GM18526 (cell line): ENCODE results near the gene CDK17.

Experiments used
- POLR2A ChIP-seq: IDR thresholded peaks from 3 replicates; pipeline ENCODE4 v1.6.1; 2011; ENCODE audit not compliant: insufficient read length; ENCODE audit errors: extremely low read depth

The CDK17 gene

DNA sequence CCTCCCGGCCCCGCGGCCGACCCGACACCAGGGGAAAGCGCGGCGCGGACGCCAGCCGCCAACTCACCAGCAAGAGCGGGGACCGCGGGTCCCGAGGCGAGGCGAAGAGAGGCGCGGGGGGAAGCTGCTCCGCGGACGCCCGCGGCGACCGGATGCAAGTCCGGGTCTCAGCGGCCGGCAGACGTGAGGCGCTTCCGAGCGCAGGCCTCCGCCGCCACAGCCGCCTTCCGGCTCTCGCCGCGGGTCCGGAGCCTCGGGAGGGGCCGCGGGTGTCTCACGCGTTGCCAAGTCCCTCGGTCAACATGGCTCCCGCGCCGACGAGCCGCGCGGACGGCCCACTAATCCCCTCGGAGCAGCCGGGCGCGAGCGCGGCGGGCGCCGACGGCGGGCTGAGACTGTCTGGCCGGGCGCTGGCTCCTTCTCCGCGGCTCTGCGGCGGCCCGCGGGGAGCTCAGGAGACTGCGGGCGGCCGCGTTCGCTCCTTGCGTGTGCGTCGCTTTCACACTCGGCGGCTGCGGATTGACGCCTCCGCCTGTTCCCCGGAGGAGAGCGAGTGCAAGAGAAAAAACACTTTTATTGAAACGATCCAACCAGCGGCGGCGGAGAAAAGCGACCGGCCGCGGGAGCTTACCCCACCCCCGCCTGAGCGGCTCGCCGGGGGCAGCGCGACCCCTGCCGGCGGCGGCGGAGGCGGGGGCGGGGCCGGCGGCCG lies at the start of gene CDK17:
Gene CDK17 (minus strand): TSS at position 521 of the 712 bp plus-strand sequence. CDS start 65,603 bp downstream, outside the sequence.
- TF ChIP-seq POLR2A: peak; percentile 69

GRCh38 chr12:96448300-96448699 lies 48.1 kb upstream of the CDK17 start:
- no peak for TF ChIP-seq POLR2A

DNA sequence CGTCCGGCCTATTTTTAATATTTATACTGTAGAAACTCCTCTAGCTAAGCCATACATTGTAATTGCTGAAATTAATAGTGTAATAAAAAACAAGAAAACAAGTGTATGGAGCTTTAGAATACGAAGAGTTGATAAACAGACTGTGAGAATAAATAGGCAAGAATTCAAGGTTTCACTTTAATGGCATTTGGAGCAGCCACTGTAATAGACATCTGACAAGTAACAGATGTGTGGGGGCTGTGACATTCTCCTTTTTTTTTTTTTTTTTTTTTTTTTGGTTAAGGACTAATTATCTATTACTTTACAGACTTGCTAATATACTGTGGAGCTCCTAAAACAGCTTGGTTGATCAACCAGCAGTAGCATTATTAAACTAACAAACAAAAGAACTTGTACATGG lies 47.0 kb upstream of the CDK17 start:
- no peak for TF ChIP-seq POLR2A

GRCh38 chr12:96445691-96446583 lies 45.7 kb upstream of the CDK17 start:
- TF ChIP-seq POLR2A: no peak

GRCh38 chr12:96444399-96444798 lies 44.2 kb upstream of the CDK17 start:
- no peak for TF ChIP-seq POLR2A

DNA sequence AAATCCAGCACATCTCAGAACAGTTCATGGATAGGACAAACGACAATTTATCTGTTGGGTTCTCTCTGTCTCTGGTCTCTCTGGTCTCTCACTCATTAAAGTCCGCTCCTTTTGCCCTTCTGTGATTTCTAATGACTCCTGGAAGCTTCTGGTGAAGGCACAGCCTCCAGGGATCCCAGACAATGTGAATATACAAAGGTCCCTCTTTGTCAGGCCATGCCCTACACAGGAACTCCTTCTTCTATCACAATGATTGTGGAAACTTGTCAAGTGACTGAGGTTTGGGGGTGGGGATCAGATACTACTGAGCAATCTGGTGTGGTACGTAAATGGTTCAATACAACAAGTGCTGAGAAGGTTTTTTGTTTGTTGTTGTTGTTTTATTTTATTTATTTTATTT lies 42.7 kb upstream of the CDK17 start:
- no peak for TF ChIP-seq POLR2A

GRCh38 chr12:96441816-96442215 lies 41.6 kb upstream of the CDK17 start:
- TF ChIP-seq POLR2A: no peak

DNA sequence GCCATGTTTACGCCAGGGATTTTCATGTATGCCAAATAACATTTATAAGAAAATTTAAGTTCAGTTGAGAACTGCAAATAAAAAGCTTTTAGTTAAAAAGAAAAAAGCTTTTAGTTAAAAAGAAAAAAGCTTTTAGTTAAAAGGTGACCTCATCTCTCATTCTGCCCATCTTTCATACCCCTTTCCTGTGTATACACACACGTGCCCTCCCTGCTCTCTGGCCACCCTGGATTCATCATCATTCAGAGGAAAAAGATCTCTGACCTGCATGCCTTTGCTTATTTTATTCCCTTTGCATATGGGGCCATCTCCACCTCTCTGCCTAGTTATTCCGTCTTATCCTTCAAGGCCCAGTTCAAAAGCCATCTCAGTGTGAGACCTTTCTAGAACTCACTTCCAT lies 38.1 kb upstream of the CDK17 start:
- no peak for TF ChIP-seq POLR2A

GRCh38 chr12:96437171-96437445 lies 36.9 kb upstream of the CDK17 start:
- no peak for TF ChIP-seq POLR2A

DNA sequence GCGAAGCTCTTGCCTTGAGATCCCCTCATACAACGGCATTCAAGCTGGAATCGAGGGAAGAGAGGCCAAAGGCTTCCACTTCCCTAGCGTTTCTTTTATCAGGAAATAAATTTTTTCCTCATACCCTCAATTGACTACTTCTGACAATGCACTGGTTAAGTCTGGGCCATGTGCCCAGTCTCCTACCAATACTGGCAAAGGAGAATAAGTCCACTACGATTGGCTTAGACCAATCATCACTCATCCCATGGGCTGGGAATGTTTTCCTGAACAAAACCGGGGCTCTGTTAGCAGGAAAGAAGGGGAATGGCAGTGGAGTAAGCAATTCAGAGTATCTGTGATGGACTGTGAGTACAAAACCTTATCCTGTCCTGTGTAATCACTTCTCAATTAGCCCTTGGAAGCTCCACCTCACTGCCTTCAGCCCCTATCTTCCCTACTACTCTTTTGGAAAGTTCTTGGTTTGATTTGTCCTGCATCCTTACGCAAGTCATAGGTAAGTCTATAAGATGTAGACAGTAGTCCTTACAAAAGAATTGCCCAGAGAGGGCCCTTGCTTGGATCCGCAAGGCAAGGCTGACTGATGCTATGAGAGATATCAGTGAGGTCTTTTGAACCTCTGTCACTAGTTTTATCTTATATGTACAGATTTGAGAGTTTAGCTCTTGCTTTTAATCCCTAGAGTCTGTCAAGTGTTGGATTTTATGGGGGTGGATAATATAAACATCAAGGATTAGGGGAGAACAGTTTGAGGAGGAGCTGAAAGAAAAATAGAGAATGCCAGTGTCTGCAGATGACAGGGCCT lies 36.3 kb upstream of the CDK17 start:
- no peak for TF ChIP-seq POLR2A

DNA sequence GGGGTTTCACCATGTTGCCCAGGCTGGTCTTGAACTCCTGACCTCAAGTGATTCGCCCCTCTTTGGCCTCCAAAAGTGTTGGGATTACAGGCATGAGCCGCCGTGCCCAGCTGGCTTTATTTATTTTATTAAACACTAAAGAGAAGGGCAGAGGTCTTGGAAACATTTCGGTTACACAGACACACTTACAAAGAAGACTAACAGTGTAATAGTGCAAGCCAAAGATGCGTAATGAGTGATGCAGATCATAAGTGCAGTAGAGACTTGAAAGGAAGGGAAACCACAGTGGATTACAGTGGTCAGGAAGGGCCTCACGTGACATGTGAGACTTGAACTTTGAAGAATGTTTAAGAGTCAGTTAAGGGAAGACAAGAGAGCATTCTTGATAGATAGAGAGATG lies 33.9 kb upstream of the CDK17 start:
- TF ChIP-seq POLR2A: no peak

DNA sequence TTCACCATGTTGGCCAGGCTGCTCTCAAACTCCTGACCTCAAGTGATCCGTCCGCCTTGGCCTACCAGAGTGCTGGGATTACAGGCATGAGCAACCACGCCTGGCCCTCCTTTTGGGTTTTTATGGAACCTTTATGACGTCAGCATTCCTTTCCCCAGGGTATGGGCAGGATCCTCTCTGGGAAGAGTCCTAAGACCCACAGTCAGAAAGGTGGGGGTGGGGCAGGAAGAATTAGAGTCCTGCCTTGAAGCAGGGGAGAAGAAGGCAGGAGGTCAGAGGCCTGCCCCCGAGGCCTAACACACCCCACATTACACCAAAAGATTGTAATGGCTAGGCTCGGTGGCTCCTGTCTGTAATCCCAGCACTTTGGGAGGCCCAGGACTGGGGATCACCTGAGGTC lies 30.8 kb upstream of the CDK17 start:
- TF ChIP-seq POLR2A: no peak

GRCh38 chr12:96427269-96427729 lies 27.1 kb upstream of the CDK17 start:
- TF ChIP-seq POLR2A: no peak

DNA sequence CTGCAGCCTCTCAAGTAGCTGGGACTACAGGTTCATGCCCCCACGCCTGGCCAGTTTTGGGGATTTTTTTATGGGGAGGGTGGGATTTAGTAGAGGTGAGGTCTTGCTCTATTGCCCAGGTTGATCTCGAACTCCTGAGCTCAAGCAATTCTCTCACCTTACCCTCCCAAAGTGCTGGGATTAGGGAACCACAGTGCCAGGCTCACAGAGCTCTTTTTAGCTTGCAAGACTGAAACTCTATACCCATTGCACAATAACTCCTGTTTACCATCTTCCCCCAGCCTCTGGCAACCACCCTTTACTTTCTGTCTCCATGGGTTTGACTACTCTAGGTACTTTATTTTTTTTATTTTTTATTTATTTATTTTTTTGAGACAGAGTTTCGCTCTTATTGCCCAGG lies 25.7 kb upstream of the CDK17 start:
- no peak for TF ChIP-seq POLR2A

GRCh38 chr12:96425321-96425720 lies 25.1 kb upstream of the CDK17 start:
- TF ChIP-seq POLR2A: no peak

- TF ChIP-seq POLR2A: no peak
Measured at GRCh38 chr12:96424601-96425000, 24.4 kb upstream of the CDK17 start.

GRCh38 chr12:96422192-96422591 lies 22.0 kb upstream of the CDK17 start:
- no peak for TF ChIP-seq POLR2A
